ENCODE results near the gene OR8D1.

The OR8D1 gene

DNA sequence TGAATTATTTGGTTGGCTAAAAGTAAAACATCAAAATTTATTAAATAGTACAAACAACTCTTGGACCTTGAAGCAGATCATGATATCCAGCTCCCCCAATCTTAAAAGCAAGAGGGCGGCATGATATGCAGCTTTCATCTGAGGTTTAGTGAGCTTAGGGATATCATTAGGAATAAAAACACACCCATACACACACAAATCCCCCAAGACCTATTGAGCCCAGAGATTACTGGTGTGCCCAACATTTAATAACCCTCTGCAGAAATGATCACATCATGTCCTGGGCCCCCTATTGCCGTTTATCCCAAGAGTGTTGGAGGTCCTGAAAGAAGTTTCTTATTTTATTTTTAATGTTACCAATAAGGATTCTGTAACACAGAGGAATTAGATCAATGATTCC, at the start of gene OR8D1:
TSS of gene OR8D1 (minus strand) at position 101 of the 400 bp plus-strand sequence. CDS start 3,183 bp downstream, outside the sequence.
- TF ChIP-seq CTCF (conservative IDR thresholded peaks at IDR 0.05; ENCODE audit: low read depth, low read length), result no peak
- no peak for DNase-seq (ENCODE audit: low read depth)
- H3K4me3 ChIP-seq (ENCODE audit: low read depth, low read length), result no peak within 1 kb of the TSS

- TF ChIP-seq CTCF (conservative IDR thresholded peaks at IDR 0.05; ENCODE audit: low read depth, low read length), result no peak
- H3K4me3 ChIP-seq (ENCODE audit: low read depth, low read length), result no peak overlapping the region
- no peak for DNase-seq (ENCODE audit: low read depth)
Observed at GRCh38 chr11:124359566-124359965, 45.8 kb upstream of the OR8D1 start.

GRCh38 chr11:124346311-124346955, 32.7 kb upstream of the OR8D1 start:
- no peak overlapping the region for H3K4me3 ChIP-seq (ENCODE audit: low read depth, low read length)

DNA sequence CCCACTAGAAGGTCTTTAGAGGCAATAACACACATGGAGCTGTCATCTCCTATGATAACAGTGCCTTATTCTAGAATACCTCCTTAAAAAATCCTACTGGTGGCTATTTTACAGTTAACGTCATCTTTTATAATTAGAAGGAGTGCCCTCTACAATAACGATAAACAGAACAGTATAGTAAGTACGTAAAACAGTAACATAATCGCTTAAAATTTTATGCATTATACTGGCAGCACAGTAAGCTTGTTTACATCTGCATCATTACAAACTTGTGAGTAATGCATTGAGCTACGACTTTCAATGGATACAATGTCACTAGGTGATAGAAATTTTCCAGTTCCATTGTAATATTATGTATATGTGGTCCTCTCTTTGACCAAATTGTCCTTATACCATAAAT, 30.6 kb upstream of the OR8D1 start:
- H3K4me3 ChIP-seq (ENCODE audit: low read depth, low read length), result no peak overlapping the region
- DNase-seq (ENCODE audit: low read depth), result no peak
- TF ChIP-seq CTCF (conservative IDR thresholded peaks at IDR 0.05; ENCODE audit: low read depth, low read length), result no peak

More at GRCh38 chr11:124346311-124346955, 32.7 kb upstream of the OR8D1 start:
- no peak for DNase-seq (ENCODE audit: low read depth)
- TF ChIP-seq CTCF (conservative IDR thresholded peaks at IDR 0.05; ENCODE audit: low read depth, low read length), result no peak

- no peak for DNase-seq (ENCODE audit: low read depth)
- TF ChIP-seq CTCF (conservative IDR thresholded peaks at IDR 0.05; ENCODE audit: low read depth, low read length), result no peak
- no peak overlapping the region for H3K4me3 ChIP-seq (ENCODE audit: low read depth, low read length)
Observed at GRCh38 chr11:124340142-124340447, 26.3 kb upstream of the OR8D1 start.

GRCh38 chr11:124339396-124340141, 25.8 kb upstream of the OR8D1 start:
- DNase-seq (ENCODE audit: low read depth), result no peak
- no peak for TF ChIP-seq CTCF (conservative IDR thresholded peaks at IDR 0.05; ENCODE audit: low read depth, low read length)
- no peak overlapping the region for H3K4me3 ChIP-seq (ENCODE audit: low read depth, low read length)

GRCh38 chr11:124331873-124332272, 18.1 kb upstream of the OR8D1 start:
- no peak for TF ChIP-seq CTCF (conservative IDR thresholded peaks at IDR 0.05; ENCODE audit: low read depth, low read length)
- no peak for DNase-seq (ENCODE audit: low read depth)
- no peak overlapping the region for H3K4me3 ChIP-seq (ENCODE audit: low read depth, low read length)

Measured in choroid plexus epithelial cell (primary cell).